22Rv1 (cell line): ENCODE measurements around the gene GTF2F2.

ENCODE experiments used
- CTCF ChIP-seq: fragments of 450-650 bp; IDR thresholded peaks from 2 replicates; pipeline ENCODE4 v1.5.1; 2017; ENCODE audit warnings: mild to moderate bottlenecking
- ZFX ChIP-seq: fragments of 450-650 bp; IDR thresholded peaks from 2 replicates; pipeline ENCODE4 v1.6.1; 2017; ENCODE audit warnings: antibody characterized with exemption, borderline replicate concordance

GRCh38 chr13:45254396-45254795 is 134.1 kb downstream of the GTF2F2 start:
- no peak for TF ChIP-seq ZFX
- no peak for TF ChIP-seq CTCF
